NCI-H774 (cell line): ENCODE results near the gene INKA1.
A peak's percentile ranks its signal among the peaks of the same experiment; 100 is the strongest.
"Not testable (repeated sequence)": the region's sequence is repeated elsewhere in the genome, so short reads cannot be mapped to it uniquely, and the experiment has no call there.

Experiments
- DNase-seq: peaks from one replicate; lab custom pipeline; 2025; lab: John Stamatoyannopoulos, UW

INKA1 gene

GRCh38 chr3:49807431-49808114 is 4.5 kb downstream of the INKA1 start:
- DNase-seq = no peak

GRCh38 chr3:49812916-49813496 is 9.9 kb downstream of the INKA1 start:
- DNase-seq = no peak

- no peak for DNase-seq
Observed at GRCh38 chr3:49813497-49814174, 10.6 kb downstream of the INKA1 start, which contains the start of gene UBA7. Gene UBA7, minus strand, starts transcription at chr3:49813953. Its CDS starts 166 bp downstream, at chr3:49813787.

GRCh38 chr3:49823131-49823530 is 20.1 kb downstream of the INKA1 start:
- DNase-seq = not testable (repeated sequence)

- no peak for DNase-seq
Observed at GRCh38 chr3:49826016-49826415, 23.0 kb downstream of the INKA1 start.

GRCh38 chr3:49831341-49831740 is 28.3 kb downstream of the INKA1 start:
- no peak for DNase-seq

GRCh38 chr3:49839193-49839809 is 36.2 kb downstream of the INKA1 start:
- peak; percentile 20 for DNase-seq

GRCh38 chr3:49840388-49840787 is 37.3 kb downstream of the INKA1 start:
- DNase-seq = no peak

GRCh38 chr3:49841126-49841696 is 38.1 kb downstream of the INKA1 start:
- DNase-seq = no peak

- DNase-seq = no peak
Observed at GRCh38 chr3:49841806-49842205, 38.7 kb downstream of the INKA1 start.

- DNase-seq = no peak
Observed at GRCh38 chr3:49842843-49843517, 39.9 kb downstream of the INKA1 start.

GRCh38 chr3:49844464-49845183 is 41.6 kb downstream of the INKA1 start:
- DNase-seq = no peak

GRCh38 chr3:49845694-49846093 is 42.6 kb downstream of the INKA1 start:
- DNase-seq = no peak
